HG03103 (cell line): ENCODE results near the gene ACSBG1.
"Not testable (repeated sequence)": the region's sequence is repeated elsewhere in the genome, so short reads cannot be mapped to it uniquely, and the experiment has no call there.

Experiments used
- ATAC-seq: cut with Tn5 transposase; IDR thresholded peaks from one replicate; pipeline ENCODE4 v1.9.1; 2021; ENCODE audit warnings: low read depth; ENCODE audit not compliant: unreplicated experiment

ACSBG1 gene

DNA sequence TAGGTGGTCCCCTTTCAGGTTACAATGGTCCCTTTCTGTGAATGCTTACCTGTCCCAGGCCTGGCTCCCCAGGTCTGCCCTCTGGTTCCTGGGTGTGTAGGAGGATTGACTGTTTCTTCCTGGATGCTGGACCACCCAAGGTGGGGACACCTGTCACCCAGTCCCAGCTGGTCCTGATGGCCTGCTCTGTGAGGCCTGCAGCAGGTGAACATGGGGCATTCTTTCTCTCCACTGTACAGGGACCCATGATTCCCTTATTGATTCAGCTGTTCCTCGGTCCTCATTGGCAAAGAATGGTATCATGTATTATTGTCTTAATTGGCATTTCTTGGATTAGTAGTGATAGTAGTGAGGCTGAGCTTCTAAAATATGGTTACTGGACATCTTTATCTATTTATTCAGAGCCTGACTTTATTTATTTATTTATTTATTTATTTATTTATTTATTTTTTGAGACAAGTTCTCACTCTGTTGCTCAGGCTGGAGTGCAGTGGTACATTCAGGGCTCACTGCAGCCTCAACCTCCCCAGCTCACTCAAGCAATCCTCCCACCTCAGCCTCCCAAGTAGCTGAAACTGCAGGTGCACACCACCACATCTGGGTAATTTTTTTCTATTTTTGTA is 21.2 kb upstream of the ACSBG1 start:
- ATAC-seq: no peak

DNA sequence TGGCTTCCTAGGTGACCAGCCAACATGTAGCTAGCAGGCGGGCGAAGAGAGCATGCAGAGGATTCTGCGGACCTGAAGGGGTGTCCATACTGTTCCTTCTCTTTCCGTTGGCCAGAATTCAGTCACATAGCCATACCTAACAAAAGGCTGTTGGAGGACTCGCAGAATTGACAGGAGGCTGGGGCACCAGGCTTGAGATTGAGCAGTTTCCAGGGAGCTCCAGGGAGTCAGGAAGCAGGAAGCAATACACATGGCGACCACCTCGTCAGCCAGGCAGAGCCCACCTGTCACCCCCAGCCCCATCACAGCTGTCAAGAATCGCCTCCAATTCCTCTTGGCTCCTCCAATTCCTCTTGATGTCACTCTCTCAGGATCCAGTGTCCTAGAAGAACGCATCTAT is 16.8 kb upstream of the ACSBG1 start:
- no peak for ATAC-seq

DNA sequence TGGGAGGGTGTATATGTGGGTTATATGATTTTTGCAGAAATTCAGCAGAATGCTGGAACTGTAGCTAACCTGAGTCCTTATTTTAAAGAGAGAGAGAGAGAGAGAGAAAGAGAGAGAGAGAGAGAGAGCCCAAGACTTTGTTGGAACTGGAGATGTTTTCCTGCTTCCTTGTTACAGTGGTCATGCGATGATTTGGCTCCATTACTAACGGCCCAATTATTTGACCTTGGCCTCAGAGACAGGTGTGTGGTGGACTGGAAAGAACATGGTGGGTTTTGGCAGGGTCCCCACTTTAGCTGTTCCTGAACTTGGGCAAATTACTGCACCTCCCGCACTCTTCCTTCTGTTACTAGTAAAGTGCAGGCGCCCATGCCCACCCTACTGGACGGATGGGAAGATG is 14.8 kb upstream of the ACSBG1 start:
- ATAC-seq: no peak

DNA sequence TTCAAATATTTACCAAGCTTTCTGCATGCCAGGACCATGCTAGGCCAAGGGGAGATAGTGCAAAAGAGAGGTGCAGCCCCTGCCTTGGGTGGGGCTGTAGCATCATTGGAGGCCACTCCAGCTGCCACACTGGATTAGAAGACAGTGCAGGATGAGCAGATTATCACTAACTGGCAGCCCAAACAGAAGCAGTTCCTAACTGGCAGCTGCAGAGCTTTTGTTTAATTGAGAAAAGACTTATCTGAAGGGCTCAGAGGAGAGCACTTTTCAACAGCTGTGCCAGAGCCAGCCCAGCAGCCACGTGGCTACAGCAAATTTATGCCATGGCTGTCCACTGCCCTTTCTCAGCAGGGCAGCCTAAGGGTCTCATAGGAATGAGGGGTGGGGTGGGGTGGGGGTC is 13.5 kb upstream of the ACSBG1 start:
- no peak for ATAC-seq

DNA sequence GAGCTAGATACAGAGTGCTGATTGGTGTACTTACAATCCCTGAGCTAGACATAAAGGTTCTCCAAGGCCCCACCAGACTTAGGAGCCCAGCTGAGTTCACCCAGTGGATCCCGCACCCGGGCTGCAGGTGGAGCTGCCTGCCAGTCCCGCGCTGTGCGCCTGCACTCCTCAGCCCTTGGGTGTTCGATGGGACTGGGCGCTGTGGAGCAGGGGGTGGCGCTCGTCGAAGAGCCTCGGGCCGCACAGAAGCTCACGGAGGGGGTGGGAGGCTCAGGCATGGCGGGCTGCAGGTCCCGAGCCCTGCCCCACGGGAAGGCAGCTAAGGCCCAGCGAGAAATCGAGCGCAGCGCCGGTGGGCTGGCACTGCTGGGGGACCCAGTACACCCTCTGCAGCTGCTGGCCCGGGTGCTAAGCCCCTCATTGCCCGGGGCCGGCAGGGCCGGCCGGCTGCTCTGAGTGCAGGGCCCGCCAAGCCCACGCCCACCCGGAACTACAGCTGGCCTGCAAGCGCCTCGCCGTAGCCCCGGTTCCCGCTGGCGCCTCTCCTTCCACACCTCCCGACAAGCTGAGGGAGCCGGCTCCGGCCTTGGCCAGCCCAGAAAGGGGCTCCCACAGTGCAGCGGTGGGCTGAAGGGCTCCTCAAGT is 11.7 kb upstream of the ACSBG1 start:
- ATAC-seq: not testable (repeated sequence)

DNA sequence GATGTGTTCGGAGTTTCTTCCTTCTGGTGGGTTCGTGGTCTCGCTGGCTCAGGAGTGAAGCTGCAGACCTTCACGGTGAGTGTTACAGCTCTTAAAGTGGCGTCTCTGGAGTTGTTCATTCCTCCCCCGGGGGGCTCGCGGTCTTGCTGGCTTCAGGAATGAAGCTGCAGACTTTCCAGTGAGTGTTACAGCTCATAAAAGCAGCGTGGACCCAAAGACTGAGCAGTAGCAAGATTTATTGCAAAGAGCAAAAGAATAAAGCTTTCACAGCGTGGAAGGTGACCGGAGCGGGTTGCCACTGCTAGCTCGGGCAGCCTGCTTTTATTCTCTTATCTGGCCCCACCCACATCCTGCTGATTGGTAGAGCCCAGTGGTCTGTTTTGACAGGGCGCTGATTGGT is 11.0 kb upstream of the ACSBG1 start:
- ATAC-seq: not testable (repeated sequence)

DNA sequence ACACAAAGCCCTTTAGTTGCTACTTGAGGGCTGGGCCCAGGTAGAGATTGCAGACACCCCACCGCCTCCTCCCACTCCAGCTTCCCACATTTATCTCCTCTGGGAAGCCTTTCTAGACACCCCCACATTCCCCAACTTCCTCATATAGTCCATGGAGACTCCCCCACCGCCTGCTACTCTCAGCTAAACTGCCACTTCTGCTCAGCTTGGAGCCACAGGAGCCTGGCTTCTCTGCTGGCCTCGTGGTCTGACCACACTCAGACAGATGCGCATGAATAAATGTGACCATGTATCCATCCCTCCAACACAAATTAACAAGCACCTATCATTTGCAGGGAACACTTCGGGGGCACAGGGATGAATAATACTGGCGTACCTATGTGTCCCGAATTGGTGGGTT is 10.5 kb upstream of the ACSBG1 start:
- no peak for ATAC-seq

DNA sequence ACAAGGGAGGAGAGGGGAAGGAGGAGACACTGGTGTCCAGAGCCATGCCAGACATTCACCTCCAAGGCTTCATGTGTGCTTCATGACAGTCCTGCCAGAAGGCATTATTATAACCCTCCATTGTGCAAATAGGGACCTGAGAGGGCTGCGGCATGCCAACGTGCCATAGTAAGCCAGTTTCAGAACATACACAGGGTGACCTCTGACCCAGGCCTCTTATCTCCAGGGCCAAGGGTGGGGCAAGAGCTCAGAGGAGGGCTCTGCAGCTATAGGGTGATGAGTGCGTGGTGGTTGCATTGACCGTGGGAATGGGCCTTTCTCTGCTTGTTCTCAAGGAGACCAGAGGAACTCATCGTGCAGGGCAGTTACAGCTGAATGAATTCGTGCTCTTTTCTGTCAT is 9.7 kb upstream of the ACSBG1 start:
- no peak for ATAC-seq

DNA sequence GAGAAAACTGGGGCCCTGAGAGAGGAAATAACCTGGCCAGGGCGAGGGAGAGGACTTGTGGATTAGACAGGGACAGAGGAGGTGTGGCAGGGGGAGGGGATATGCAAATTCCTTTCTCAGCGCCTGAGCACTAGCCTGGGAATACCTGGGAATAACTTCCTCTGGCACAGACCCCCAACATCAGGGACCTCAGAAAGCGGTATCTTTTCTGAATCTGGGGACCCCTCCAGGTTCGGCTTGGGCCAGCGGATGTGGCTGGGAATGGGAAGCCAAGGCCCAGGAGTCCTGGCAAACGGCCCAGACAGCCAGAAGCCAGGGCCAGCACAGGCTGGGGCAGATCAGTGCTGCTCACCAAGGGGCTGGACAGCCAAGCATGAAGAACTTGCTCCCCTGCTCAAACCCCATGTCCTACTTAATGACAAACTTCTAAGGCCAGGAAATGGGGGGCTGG is 9.2 kb upstream of the ACSBG1 start:
- no peak for ATAC-seq

DNA sequence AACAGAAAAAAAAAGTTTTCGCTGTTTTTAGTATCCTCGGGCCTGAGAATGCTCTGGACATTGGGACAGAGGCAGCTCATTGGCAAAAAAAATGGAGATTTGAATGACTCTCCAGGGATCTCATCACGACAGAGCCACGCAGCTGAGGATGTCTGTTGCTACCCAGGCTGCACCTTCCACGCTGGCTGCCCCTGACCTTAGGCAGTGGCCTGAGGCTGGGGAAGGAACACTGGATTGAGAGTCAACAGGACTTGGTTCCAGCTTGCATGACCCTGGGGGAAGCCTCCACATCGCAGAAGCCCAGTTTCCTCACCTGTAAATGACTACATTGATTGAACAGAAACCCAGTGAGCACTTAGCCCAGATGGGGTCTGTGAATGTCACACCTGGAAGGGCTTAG is 8.7 kb upstream of the ACSBG1 start:
- no peak for ATAC-seq

DNA sequence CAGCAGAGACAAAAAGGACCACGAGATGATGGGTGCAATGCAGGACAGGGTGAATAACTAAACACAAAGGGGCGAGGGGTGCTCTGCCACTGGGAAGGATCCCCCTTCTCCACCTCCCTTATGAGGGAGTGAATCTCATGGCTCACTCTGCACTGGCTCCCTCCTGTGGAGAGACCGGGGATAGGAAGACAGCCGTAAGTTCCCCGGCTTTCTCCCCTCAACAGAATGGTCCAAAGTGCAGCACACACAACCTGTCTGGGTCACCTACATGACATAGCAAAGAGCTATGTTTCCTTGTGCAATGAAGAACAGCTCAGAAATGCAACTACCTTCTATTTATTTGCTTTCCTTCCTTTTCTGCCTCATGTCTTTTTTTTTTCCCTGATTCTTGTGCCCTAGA is 7.8 kb upstream of the ACSBG1 start:
- ATAC-seq: no peak

DNA sequence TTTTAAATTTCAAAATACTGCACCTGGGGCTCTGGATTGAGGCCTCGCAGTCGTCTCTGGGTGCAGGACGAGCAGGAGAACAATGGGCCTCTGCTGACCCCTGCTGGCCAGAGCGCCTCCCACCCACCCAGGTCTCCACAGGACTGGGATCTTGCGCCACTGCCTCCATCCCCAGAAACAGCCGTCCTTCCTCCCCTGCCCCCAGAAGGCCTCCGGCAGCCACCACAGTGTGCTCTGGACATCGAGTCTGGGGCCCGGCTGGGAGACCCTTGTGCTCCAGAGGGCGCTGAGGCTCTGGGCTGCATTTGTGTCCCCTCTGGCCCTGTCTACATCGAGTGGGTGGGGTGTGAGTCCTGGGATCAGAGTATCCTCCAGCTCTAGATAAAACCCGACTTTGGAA is 6.7 kb upstream of the ACSBG1 start:
- no peak for ATAC-seq

DNA sequence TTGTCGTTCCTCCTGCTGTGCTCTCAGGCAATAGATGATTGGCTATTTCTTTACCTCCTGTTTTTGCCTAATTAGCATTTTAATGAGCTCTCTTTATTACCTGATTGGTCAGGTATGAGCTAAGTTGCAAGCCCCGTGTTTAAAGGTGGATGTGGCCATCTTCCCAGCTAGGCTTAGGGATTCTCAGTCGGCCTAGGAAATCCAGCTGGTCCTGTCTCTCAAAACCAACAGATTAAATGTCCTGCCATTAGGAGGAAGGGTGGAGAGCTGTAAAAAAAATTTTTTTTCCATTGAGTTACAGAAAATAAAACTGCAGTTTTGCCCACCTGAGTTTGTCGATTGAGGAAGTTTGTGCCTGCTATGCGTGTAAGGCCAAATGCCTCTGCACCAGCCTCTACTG is 5.4 kb upstream of the ACSBG1 start:
- no peak for ATAC-seq

DNA sequence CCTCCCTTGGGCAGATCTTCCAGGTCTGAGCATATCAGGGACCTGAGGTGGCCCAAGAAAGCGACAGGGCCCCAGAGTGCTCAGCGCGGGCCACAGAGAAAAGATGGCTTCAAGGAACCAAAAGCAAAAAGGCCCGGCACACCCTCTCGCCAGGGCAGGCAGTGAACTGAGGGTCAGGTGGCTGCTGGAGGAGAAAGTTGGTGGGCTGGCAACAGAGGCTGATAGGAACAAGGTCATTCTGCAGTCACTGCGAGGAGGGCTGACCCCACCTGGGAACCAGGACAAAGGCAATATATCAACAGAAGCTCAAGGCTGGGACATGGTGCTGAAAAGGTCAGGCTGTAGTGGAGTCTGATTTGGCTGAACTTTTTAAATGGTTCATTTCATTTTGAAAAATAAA is 2.8 kb upstream of the ACSBG1 start:
- no peak for ATAC-seq

DNA sequence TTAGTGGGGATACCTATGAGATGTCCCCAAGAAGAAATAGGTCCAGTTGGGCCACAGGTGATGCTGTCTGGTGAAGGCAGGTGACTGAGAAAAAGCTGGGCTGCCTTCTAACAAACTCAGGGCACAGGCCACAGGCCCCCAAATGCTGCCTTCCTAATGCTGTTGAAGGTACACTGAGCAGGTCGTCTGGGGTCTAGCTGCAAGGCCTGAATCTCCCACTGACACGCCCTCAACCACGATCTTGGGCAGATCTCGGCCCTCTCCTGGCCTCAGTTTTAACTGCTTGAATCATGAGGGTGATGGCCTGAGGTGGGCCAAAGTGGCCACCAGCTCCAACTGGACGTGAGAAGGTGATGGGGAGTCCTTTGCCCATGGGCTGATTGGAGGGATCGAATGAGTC is 2.1 kb upstream of the ACSBG1 start:
- no peak for ATAC-seq

DNA sequence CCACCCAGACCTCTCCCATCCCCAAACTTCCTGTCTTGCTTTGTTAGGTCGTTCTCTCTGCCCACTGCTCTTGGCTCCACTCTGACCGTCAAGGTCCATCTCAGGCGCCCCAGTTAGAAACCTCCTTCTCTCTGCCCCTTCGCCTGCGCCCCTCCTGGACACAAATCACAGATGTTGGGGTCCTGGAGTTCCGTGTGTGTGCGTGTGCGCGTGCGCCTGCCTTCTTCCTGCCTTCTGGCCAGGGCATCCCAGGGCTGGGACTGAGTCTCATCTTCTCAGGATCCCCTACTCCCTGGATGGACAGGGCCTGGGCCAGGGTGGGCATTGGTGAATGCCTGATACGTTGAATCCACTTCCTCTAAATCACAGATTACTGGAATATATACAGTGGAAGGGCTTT is 869 bp downstream of the ACSBG1 start:
- no peak for ATAC-seq

DNA sequence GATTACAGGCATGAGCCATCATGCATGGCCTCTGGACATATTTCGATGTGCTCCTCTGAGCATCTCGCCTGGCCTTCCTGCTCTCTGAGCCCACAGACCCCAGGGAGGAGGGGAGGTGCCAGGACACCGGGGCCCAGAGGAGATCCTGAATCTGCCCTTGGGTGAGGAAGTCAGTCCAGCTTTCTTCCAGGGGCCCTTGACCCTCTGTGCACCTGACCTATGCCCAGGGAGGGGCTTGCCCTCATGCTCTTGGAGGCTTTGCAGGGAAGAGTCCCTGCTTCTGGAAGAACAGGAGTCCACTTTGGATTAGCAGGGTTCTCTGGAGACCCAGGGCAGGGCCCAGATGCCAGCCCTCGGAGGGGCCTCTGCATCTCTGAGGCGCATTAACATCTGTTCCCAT is 1.4 kb downstream of the ACSBG1 start:
- ATAC-seq: no peak

DNA sequence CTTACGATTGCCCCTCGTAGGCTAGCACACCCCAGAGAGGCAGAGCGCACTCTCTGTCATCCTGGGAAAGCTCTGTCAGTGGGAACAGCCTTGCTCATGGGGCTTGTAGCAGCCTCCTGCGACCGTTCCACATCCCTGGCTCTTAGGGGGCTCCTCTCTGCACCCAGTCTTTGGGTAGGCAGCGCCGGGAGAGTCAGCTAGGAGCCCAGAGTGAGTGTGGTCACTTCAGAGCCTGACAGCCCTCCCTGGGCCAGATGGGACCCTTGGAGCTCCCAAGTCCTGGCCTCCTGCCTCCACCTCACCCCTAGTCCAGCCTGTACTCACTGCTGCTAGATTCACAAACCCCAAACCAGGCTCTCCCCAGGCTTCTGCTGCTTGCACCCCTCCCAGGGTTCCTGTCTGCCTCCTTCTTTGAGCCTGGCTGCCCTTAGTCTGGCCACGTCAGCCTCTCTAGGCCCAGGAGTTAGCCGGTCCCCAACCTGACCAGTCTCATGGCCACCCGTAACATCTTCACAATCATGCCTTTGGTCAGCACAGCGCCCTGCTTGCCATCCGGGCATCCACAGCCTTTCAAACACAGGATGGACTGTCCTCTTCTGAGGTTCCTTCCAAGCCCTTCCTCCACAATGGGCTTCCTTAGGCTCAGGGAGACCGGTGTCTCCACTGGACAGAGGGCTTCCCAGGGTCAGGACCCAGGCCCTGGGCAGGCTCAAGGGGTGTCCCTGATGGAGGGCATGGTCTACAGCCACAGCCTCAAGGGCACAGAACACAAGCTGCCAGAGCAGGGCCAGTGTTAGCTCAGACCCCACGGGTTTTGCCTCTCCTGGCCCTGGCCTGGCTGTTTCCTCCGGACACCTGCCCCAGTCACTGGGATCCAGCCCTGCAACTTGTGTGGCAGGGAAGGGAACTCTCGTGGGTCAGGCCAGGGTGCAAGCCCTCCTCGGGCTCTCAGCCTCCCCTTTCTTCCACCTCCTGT is 4.6 kb downstream of the ACSBG1 start:
- no peak for ATAC-seq

DNA sequence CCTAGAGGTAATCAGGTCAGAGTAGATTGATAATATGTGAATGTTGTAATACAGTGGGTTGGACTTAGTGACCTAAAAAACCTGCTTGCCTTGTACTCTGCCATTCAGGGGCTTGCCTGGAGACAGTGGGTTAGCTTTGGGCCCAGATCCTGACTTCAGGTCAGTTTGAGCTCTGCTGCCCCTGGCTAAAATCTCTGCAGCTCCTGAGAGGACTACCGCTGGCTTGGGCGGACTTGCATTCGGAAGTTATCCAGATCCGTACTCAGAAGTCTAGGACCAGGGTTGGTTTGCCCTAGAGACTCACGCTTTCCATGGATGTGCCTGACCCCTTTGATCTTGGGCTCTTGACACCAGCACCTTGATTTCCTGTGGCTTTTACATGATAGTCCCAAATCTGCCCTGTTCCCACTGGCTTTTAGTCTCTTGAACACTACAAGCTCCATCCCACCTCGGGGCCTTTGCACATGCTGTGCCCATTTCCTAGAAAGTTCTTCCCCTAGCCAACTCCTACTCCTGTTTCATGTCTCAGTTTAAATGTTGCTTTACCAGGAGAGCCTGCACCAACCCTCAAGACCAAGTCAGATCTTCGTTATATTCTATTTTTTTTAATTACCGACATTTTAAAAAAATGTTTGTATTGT is 5.9 kb downstream of the ACSBG1 start:
- no peak for ATAC-seq

DNA sequence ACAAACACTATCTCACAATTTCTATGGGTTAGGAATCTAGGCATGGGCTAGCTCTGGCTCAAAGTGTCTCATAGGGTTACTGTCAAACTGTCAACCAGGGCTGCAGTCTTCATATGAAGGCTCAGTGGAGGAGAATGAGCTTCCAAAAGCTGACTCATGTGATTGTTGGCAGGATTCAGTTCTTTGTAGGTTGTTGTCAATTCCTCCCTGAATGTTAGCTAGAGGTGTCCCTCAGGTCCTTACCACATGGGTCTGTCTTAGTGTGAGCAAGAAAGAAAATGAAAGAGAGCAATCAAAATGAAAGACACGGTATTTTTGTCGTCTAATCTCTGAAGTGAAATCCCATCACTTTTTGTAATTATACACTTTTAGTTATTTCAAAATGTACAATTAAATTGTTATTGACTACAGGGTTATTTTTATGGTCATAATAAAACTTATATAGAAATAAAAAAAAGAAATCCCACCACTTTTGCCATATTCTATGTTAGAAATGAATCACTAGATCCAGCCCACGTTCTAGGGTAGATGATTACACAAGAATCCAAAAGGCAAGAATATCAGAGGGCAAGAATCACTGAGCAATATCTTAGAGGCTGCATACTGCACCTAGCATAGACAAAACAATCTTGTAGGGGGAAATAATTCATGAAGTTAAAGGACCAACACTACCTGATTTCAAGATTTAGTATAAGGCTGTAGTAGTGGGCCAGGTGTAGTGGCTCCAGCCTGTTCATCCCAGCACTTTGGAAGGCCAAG is 8.4 kb downstream of the ACSBG1 start:
- no peak for ATAC-seq
